ENCODE measurements around the gene VENTX.

The VENTX gene

DNA sequence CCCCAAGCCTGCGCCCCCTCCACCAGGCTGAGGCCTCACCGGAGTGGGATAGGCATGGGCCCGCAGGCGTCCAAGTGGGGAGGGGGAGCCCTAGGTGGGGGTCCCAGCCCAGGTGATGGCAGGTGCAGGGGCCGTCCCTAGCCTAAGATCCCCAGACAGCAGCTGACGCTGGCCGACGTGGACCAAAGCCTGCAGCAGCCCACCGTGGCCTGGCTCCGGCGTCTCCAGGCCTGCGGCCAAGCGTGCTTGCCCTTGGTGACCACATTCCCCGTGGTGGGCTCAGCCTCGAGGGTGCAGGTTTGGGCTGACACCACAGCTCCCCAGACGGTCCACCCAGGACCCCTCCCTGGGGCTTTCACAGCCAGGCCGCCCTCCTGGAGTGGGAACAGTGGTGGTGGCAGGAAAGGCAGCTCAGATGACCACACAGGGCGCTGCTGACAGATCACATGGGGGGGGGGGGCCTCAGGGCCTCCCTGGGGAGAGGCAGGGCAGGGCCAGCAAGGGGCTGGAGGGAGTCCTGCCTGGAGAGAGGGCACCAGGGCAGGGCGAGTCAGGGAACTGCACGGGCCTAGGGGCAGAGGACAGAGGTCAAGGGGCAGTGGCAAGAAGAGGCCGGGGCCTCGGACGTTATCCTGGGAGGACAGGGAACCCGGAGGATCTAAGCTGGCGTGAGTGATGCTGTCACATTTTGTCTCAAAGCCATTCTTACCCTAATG, 39.8 kb downstream of the VENTX start:
- H3K9ac ChIP-seq (ENCODE audit: low read length in 5 of 5) = no peak overlapping the region
- peaks cover 12 to 33% (median 26%) of the 10 kb centered on the region in 5 donors for H3K27me3 ChIP-seq (ENCODE audit: control insufficient read depth in 5 of 5, insufficient read depth in 4 of 5, low read length in 5 of 5)
- H3K9me3 ChIP-seq (ENCODE audit: control insufficient read depth in 5 of 5, low read length in 5 of 5) = no peaks in the 10 kb centered on the region
- H3K4me3 ChIP-seq (ENCODE audit: low read depth in 1 of 5, low read length in 5 of 5) = no peak overlapping the region
- no peak overlapping the region for H3K27ac ChIP-seq (ENCODE audit: low read depth, low read length)
- peaks cover 0 to 34% (median 11%) of the 10 kb centered on the region in 5 donors for H3K4me1 ChIP-seq (ENCODE audit: control insufficient read depth in 5 of 5, insufficient read depth in 5 of 5, low read length in 5 of 5)
- H3K36me3 ChIP-seq (ENCODE audit: control insufficient read depth in 5 of 5, insufficient read depth in 5 of 5, low read length in 5 of 5) = peaks cover 0 to 39% (median 38%) of the 10 kb centered on the region in 5 donors

- Histone ChIP-seq H3K27ac (ENCODE audit: low read depth, low read length) (no peak overlapping the region), H3K4me3 (ENCODE audit: low read depth in 1 of 5, low read length in 5 of 5) (peak overlapping the region in 1 of 5 donors; percentile 3), H3K36me3 (ENCODE audit: control insufficient read depth in 5 of 5, insufficient read depth in 5 of 5, low read length in 5 of 5) (peaks cover 0 to 46% (median 44%) of the 10 kb centered on the region in 5 donors)
These were observed 40.4 kb downstream of the VENTX start for GRCh38 chr10:133277993-133278576.

GRCh38 chr10:133278577-133279265, 41.1 kb downstream of the VENTX start:
- Histone ChIP-seq H3K27ac (ENCODE audit: low read depth, low read length) (no peak overlapping the region), H3K36me3 (ENCODE audit: control insufficient read depth in 5 of 5, insufficient read depth in 5 of 5, low read length in 5 of 5) (peaks cover 0 to 52% (median 51%) of the 10 kb centered on the region in 5 donors), H3K9ac (ENCODE audit: low read length in 5 of 5) (no peak overlapping the region), H3K4me1 (ENCODE audit: control insufficient read depth in 5 of 5, insufficient read depth in 5 of 5, low read length in 5 of 5) (peaks cover 0 to 34% (median 11%) of the 10 kb centered on the region in 5 donors), H3K9me3 (ENCODE audit: control insufficient read depth in 5 of 5, low read length in 5 of 5) (no peaks in the 10 kb centered on the region), H3K27me3 (ENCODE audit: control insufficient read depth in 5 of 5, insufficient read depth in 4 of 5, low read length in 5 of 5) (peaks cover 12 to 26% (median 24%) of the 10 kb centered on the region in 5 donors), H3K4me3 (ENCODE audit: low read depth in 1 of 5, low read length in 5 of 5) (peak overlapping the region in 1 of 5 donors; percentile 3)

More at GRCh38 chr10:133277993-133278576, 40.4 kb downstream of the VENTX start:
- no peak overlapping the region for H3K9ac ChIP-seq (ENCODE audit: low read length in 5 of 5)
- H3K4me1 ChIP-seq (ENCODE audit: control insufficient read depth in 5 of 5, insufficient read depth in 5 of 5, low read length in 5 of 5) = peaks cover 0 to 34% (median 11%) of the 10 kb centered on the region in 5 donors
- H3K27me3 ChIP-seq (ENCODE audit: control insufficient read depth in 5 of 5, insufficient read depth in 4 of 5, low read length in 5 of 5) = peaks cover 12 to 30% (median 26%) of the 10 kb centered on the region in 5 donors
- no peaks in the 10 kb centered on the region for H3K9me3 ChIP-seq (ENCODE audit: control insufficient read depth in 5 of 5, low read length in 5 of 5)

DNA sequence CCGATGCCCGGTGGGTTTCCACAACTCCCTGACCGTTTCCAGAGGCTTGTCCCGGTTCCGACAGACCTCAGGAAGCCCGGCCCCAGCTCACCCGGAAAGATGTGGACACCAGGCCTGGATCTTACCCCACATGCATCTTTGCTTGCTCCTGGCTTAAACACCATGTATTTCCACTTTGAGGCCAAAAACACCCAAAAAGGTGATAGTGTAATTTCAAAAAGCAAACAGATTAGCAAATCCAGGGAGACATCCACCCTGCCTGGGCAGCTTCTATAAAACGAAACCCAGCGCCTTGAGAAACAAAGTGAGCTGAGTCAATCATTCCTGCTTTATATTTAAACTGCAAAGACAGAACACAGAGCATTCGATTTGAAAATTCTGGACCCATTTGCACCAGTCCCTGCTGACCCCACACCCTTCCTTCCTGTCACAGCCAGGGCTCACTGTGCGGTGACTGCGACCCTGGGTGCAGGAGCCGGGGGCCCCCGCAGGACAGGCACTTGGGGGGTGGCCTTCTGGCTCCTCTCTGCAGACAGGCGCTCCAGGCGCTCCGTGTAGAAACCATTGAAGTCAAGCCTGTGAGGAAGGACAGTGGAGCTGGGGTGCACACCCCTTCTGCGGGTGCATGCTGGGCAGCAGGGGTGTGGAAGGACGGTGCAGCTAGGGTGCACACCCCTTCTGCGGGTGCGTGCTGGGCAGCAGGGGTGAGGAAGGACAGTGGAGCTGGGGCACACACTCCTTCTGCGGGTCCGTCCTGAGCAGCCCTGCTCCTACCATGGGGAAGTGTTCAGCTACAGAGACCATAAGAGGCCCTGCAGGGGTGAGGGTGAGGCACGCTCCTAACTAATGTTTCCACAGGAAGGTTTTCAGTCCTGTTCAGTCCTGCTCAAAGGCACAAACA, 41.9 kb downstream of the VENTX start:
- peaks cover 0 to 34% (median 11%) of the 10 kb centered on the region in 5 donors for H3K4me1 ChIP-seq (ENCODE audit: control insufficient read depth in 5 of 5, insufficient read depth in 5 of 5, low read length in 5 of 5)
- H3K9ac ChIP-seq (ENCODE audit: low read length in 5 of 5) = no peak overlapping the region
- no peak overlapping the region for H3K4me3 ChIP-seq (ENCODE audit: low read depth in 1 of 5, low read length in 5 of 5)
- H3K9me3 ChIP-seq (ENCODE audit: control insufficient read depth in 5 of 5, low read length in 5 of 5) = no peaks in the 10 kb centered on the region
- H3K36me3 ChIP-seq (ENCODE audit: control insufficient read depth in 5 of 5, insufficient read depth in 5 of 5, low read length in 5 of 5) = peaks cover 0 to 61% (median 59%) of the 10 kb centered on the region in 5 donors
- peaks cover 12 to 23% (median 21%) of the 10 kb centered on the region in 5 donors for H3K27me3 ChIP-seq (ENCODE audit: control insufficient read depth in 5 of 5, insufficient read depth in 4 of 5, low read length in 5 of 5)
- no peak overlapping the region for H3K27ac ChIP-seq (ENCODE audit: low read depth, low read length)

GRCh38 chr10:133280391-133281059, 42.9 kb downstream of the VENTX start:
- H3K27ac ChIP-seq (ENCODE audit: low read depth, low read length) = no peak overlapping the region
- no peaks in the 10 kb centered on the region for H3K9me3 ChIP-seq (ENCODE audit: control insufficient read depth in 5 of 5, low read length in 5 of 5)
- H3K4me3 ChIP-seq (ENCODE audit: low read depth in 1 of 5, low read length in 5 of 5) = no peak overlapping the region
- peaks cover 0 to 29% (median 11%) of the 10 kb centered on the region in 5 donors for H3K4me1 ChIP-seq (ENCODE audit: control insufficient read depth in 5 of 5, insufficient read depth in 5 of 5, low read length in 5 of 5)
- H3K36me3 ChIP-seq (ENCODE audit: control insufficient read depth in 5 of 5, insufficient read depth in 5 of 5, low read length in 5 of 5) = peaks cover 0 to 70% (median 69%) of the 10 kb centered on the region in 5 donors
- H3K27me3 ChIP-seq (ENCODE audit: control insufficient read depth in 5 of 5, insufficient read depth in 4 of 5, low read length in 5 of 5) = peaks cover 10 to 15% (median 12%) of the 10 kb centered on the region in 5 donors
- H3K9ac ChIP-seq (ENCODE audit: low read length in 5 of 5) = no peak overlapping the region

GRCh38 chr10:133281084-133281483, 43.4 kb downstream of the VENTX start:
- H3K36me3 ChIP-seq (ENCODE audit: control insufficient read depth in 5 of 5, insufficient read depth in 5 of 5, low read length in 5 of 5) = peaks cover 4 to 76% (median 74%) of the 10 kb centered on the region in 5 donors
- peaks cover 5 to 10% (median 6%) of the 10 kb centered on the region in 5 donors for H3K27me3 ChIP-seq (ENCODE audit: control insufficient read depth in 5 of 5, insufficient read depth in 4 of 5, low read length in 5 of 5)
- no peaks in the 10 kb centered on the region for H3K9me3 ChIP-seq (ENCODE audit: control insufficient read depth in 5 of 5, low read length in 5 of 5)
- H3K4me1 ChIP-seq (ENCODE audit: control insufficient read depth in 5 of 5, insufficient read depth in 5 of 5, low read length in 5 of 5) = peaks cover 0 to 24% (median 8%) of the 10 kb centered on the region in 5 donors
- no peak overlapping the region for H3K9ac ChIP-seq (ENCODE audit: low read length in 5 of 5)
- H3K4me3 ChIP-seq (ENCODE audit: low read depth in 1 of 5, low read length in 5 of 5) = no peak overlapping the region
- no peak overlapping the region for H3K27ac ChIP-seq (ENCODE audit: low read depth, low read length)

GRCh38 chr10:133281628-133282372, 44.1 kb downstream of the VENTX start:
- H3K9ac ChIP-seq (ENCODE audit: low read length in 5 of 5) = no peak overlapping the region
- H3K27ac ChIP-seq (ENCODE audit: low read depth, low read length) = no peak overlapping the region
- peaks cover 4 to 83% (median 81%) of the 10 kb centered on the region in 5 donors for H3K36me3 ChIP-seq (ENCODE audit: control insufficient read depth in 5 of 5, insufficient read depth in 5 of 5, low read length in 5 of 5)
- H3K9me3 ChIP-seq (ENCODE audit: control insufficient read depth in 5 of 5, low read length in 5 of 5) = no peaks in the 10 kb centered on the region
- peaks cover 0 to 4% (median 0%) of the 10 kb centered on the region in 5 donors for H3K27me3 ChIP-seq (ENCODE audit: control insufficient read depth in 5 of 5, insufficient read depth in 4 of 5, low read length in 5 of 5)
- H3K4me1 ChIP-seq (ENCODE audit: control insufficient read depth in 5 of 5, insufficient read depth in 5 of 5, low read length in 5 of 5) = peaks cover 0 to 18% (median 5%) of the 10 kb centered on the region in 5 donors
- H3K4me3 ChIP-seq (ENCODE audit: low read depth in 1 of 5, low read length in 5 of 5) = no peak overlapping the region

- Histone ChIP-seq H3K4me3 (ENCODE audit: low read depth in 1 of 5, low read length in 5 of 5) (no peak overlapping the region), H3K36me3 (ENCODE audit: control insufficient read depth in 5 of 5, insufficient read depth in 5 of 5, low read length in 5 of 5) (peaks cover 4 to 92% (median 88%) of the 10 kb centered on the region in 5 donors), H3K27ac (ENCODE audit: low read depth, low read length) (no peak overlapping the region), H3K9ac (ENCODE audit: low read length in 5 of 5) (no peak overlapping the region), H3K27me3 (ENCODE audit: control insufficient read depth in 5 of 5, insufficient read depth in 4 of 5, low read length in 5 of 5) (no peaks in the 10 kb centered on the region), H3K4me1 (ENCODE audit: control insufficient read depth in 5 of 5, insufficient read depth in 5 of 5, low read length in 5 of 5) (peaks cover 0 to 11% (median 0%) of the 10 kb centered on the region in 5 donors), H3K9me3 (ENCODE audit: control insufficient read depth in 5 of 5, low read length in 5 of 5) (no peaks in the 10 kb centered on the region)
These were observed 45.3 kb downstream of the VENTX start for GRCh38 chr10:133282846-133283390.

Measured in subcutaneous abdominal adipose tissue (tissue), 5 donors.